CD4-positive, alpha-beta T cell (primary cell): ENCODE measurements around the gene SLCO2A1. TPM values are rescaled to one million over a fixed set of nuclear protein-coding genes. Genes with fewer than 3 reads are reported as not detected.

Experiments used
- ATAC-seq: fragments of 200-7000 bp; cut with Tn5 transposase; one replicate; pipeline ENCODE4 v1.10.0; 2022; ENCODE audit warnings: mild to moderate bottlenecking; ENCODE audit not compliant: poor library complexity
- CTCF ChIA-PET: fragments of 350-600 bp; sonication (Branson Sonifier 250); formaldehyde crosslinking; loops from one replicate; lab custom pipeline; 2021; ENCODE audit warnings: antibody characterized with exemption, inconsistent platforms; lab: Charles Lee
- POLR2A ChIA-PET: fragments of 350-600 bp; sonication (Branson Sonifier 250); formaldehyde crosslinking; loops from one replicate; lab custom pipeline; 2021; ENCODE audit warnings: antibody characterized with exemption, inconsistent platforms; lab: Charles Lee
- DNase-seq, 14 experiments: peaks; one replicate each; pipeline ENCODE4 v3.0.0-alpha.2; 2013 to 2020; ENCODE audit warnings: mixed read lengths in 2 of 14
- H3K27ac ChIP-seq, 2 donors: one replicate each; pipeline versions ENCODE4 v1.5.1 to v1.7.0; 2013; ENCODE audit warnings: low read length in 2 of 2, low read depth in 1 of 2, mild to moderate bottlenecking in 1 of 2
- H3K27me3 ChIP-seq, 2 experiments: 1 replicate in 1 of 2; 2 replicates in 1 of 2; pipeline versions ENCODE4 v1.6.1 to v1.7.0; 2013; ENCODE audit warnings: low read length in 2 of 2, control low read depth in 1 of 2, mild to moderate bottlenecking in 1 of 2, moderate library complexity in 1 of 2; ENCODE audit not compliant: insufficient read depth in 2 of 2, control insufficient read depth in 1 of 2
- H3K36me3 ChIP-seq: one replicate; pipeline ENCODE4 v1.6.1; 2013; ENCODE audit warnings: low read length, control low read depth; ENCODE audit not compliant: insufficient read depth
- H3K4me1 ChIP-seq: one replicate; pipeline ENCODE4 v1.6.1; 2013; ENCODE audit warnings: low read length, control low read depth; ENCODE audit not compliant: insufficient read depth
- H3K4me3 ChIP-seq: one replicate; pipeline ENCODE4 v1.5.1; 2013; ENCODE audit warnings: mild to moderate bottlenecking, low read length, moderate library complexity
- H3K9me3 ChIP-seq, 2 experiments: 1 replicate in 1 of 2; 2 replicates in 1 of 2; pipeline versions ENCODE4 v1.6.1 to v1.7.0; 2013; ENCODE audit warnings: low read length in 2 of 2, mild to moderate bottlenecking in 2 of 2, control low read depth in 1 of 2, moderate library complexity in 1 of 2; ENCODE audit not compliant: control insufficient read depth in 1 of 2, insufficient read depth in 1 of 2
- H3K27ac Mint-ChIP-seq: one replicate; pipeline ENCODE4 v1.8.0; 2020; ENCODE audit warnings: mixed read lengths
- H3K27me3 Mint-ChIP-seq: one replicate; pipeline ENCODE4 v1.8.0; 2021; ENCODE audit warnings: mixed read lengths
- H3K36me3 Mint-ChIP-seq: one replicate; pipeline ENCODE4 v1.8.0; 2021; ENCODE audit warnings: low read depth, mixed read lengths
- H3K4me1 Mint-ChIP-seq: one replicate; pipeline ENCODE4 v1.8.0; 2021; ENCODE audit warnings: low read depth, mixed read lengths
- H3K4me3 Mint-ChIP-seq: one replicate; pipeline ENCODE4 v1.8.0; 2020; ENCODE audit warnings: mild to moderate bottlenecking, mixed read lengths
- H3K9me3 Mint-ChIP-seq: one replicate; pipeline ENCODE4 v1.8.0; 2020; ENCODE audit warnings: mixed read lengths
- intact Hi-C, 2 experiments: fragments of 100-400 bp; cut with DNase I in 1 of 2; cut with micrococcal nuclease in 1 of 2; formaldehyde crosslinking; loops; one replicate each; pipeline versions ENCODE4 v1.15.1 to v1.9.0; 2023 to 2025; cut with DNase I, micrococcal nuclease
- total RNA-seq, 174 experiments: library from RNA in 2 of 174; stranded (reverse) in 2 of 174; gene quantifications; one replicate each; pipeline ENCODE4 v1.2.3 and lab custom pipeline; 2021 to 2026
- TF ChIP-seq, protein P1 (sequence below): fragments of 200-600 bp; IDR thresholded peaks from one replicate; pipeline ENCODE4 v1.8.0; 2022; ENCODE audit warnings: antibody characterized with exemption, mild to moderate bottlenecking

SLCO2A1 gene
- total RNA-seq, 2 experiments from 2014 or later, result not detected

DNA sequence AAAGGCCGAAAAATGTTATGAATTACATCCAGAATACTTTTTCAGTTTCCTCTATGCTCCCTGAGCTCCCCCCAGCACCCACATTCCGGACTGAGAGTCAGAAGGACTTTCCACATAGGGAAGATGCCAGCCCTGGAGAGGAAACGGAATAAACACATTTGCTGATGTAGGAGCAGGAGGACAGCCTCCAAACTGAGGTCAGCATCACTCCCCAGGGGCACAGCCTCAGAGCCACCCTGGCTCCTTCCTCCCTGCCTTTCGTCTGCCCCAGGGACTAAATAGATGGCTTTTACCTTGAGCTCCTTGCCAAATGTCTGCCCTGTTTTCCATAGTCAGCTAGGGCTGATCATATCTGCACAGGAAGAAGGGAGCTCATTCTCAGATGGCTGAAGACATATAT is 22.6 kb upstream of the SLCO2A1 start:
- peaks cover 15% of the 10 kb centered on the region for H3K27me3 Mint-ChIP-seq

DNA sequence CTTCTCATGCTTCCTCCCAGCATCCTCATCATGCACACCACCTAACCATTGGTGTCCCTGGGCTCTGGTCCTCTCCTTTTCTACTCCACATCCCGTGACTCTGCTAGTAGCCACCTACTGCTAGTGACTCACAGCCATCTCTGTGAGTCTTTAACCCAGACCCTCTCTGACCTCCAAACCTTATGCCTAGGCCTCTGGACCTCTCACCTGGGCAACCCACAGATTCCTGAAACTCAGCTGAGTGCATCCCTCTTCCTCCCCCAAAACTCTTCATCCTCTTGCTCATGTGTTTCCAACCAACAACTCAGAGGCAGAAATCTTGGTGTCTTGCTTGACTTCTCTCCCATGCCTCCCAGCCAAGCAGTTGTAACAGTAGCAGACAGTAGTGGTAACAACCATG is 20.0 kb upstream of the SLCO2A1 start:
- H3K4me1 ChIP-seq, result no peaks in the 10 kb centered on the region
- Mint-ChIP-seq H3K36me3 (no peaks in the 10 kb centered on the region), H3K27ac (no peak overlapping the region), H3K9me3 (peaks cover 8% of the 10 kb centered on the region), H3K27me3 (peaks cover 15% of the 10 kb centered on the region), H3K4me3 (no peak overlapping the region), H3K4me1 (no peaks in the 10 kb centered on the region)
- H3K27ac ChIP-seq, result no peak overlapping the region
- no peak for ATAC-seq
- H3K36me3 ChIP-seq, result no peaks in the 10 kb centered on the region
- H3K27me3 ChIP-seq, result no peaks in the 10 kb centered on the region
- no peak overlapping the region for H3K4me3 ChIP-seq
- CTCF ChIA-PET, result no interaction called here
- DNase-seq, result no peak
- POLR2A ChIA-PET, result no interaction called here
- TF ChIP-seq, protein P1, sequence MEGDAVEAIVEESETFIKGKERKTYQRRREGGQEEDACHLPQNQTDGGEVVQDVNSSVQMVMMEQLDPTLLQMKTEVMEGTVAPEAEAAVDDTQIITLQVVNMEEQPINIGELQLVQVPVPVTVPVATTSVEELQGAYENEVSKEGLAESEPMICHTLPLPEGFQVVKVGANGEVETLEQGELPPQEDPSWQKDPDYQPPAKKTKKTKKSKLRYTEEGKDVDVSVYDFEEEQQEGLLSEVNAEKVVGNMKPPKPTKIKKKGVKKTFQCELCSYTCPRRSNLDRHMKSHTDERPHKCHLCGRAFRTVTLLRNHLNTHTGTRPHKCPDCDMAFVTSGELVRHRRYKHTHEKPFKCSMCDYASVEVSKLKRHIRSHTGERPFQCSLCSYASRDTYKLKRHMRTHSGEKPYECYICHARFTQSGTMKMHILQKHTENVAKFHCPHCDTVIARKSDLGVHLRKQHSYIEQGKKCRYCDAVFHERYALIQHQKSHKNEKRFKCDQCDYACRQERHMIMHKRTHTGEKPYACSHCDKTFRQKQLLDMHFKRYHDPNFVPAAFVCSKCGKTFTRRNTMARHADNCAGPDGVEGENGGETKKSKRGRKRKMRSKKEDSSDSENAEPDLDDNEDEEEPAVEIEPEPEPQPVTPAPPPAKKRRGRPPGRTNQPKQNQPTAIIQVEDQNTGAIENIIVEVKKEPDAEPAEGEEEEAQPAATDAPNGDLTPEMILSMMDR, result no peak
- peaks cover 0 to 10% of the 10 kb centered on the region in 2 experiments for H3K9me3 ChIP-seq
- intact Hi-C loops, result no loop called here

More for the DNA sequence above, 22.6 kb upstream of the SLCO2A1 start:
- intact Hi-C loops, result no loop called here
- no peak for DNase-seq
- no peak overlapping the region for H3K4me3 Mint-ChIP-seq
- Histone ChIP-seq H3K27me3 (no peaks in the 10 kb centered on the region), H3K36me3 (no peaks in the 10 kb centered on the region), H3K27ac (no peak overlapping the region), H3K9me3 (no peaks in the 10 kb centered on the region), H3K4me1 (no peaks in the 10 kb centered on the region), H3K4me3 (no peak overlapping the region)
- H3K36me3 Mint-ChIP-seq, result no peaks in the 10 kb centered on the region
- no peaks in the 10 kb centered on the region for H3K4me1 Mint-ChIP-seq
- POLR2A ChIA-PET, result no interaction called here
- no peaks in the 10 kb centered on the region for H3K9me3 Mint-ChIP-seq
- TF ChIP-seq, protein P1, result no peak
- CTCF ChIA-PET, result no interaction called here
- no peak overlapping the region for H3K27ac Mint-ChIP-seq
- no peak for ATAC-seq

DNA sequence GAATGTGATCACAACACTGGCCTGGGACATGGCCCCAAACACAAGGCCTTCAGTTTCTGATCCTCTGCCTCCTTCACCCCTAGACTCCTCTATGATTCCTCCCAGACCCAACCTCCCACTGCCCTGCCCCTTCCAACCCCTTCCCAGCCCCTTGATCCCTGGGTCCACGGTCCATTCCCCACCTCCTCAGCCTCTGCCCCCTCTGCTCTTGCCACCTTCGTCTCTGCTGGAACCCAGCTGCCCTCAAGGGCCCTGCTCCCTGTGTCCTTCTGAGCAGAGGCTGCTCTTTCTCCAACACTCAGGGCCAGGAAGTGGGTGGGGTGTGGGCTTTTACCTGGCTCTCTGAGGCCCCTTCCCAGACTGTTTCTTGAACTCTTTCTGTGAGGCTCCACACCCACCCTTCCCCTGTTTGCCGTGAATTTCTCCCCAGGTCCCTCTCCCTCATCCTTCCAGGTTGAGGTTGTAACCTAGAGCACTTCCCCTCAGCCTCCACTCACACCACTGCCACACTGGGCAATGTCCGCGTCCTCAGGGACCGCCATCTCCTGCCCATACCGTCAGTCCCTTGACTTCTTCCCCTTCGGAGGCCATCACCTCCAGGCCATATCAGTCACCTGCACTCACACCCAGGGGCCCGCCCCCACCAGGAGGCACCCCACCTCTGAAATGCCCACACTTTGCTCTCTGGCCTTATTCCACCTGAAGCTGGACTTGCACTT is 18.7 kb upstream of the SLCO2A1 start:
- Histone ChIP-seq H3K9me3 (peaks cover 0 to 21% of the 10 kb centered on the region in 2 experiments), H3K27ac (no peak overlapping the region), H3K36me3 (no peaks in the 10 kb centered on the region), H3K27me3 (no peaks in the 10 kb centered on the region), H3K4me1 (no peaks in the 10 kb centered on the region), H3K4me3 (no peak overlapping the region)
- peaks cover 15% of the 10 kb centered on the region for H3K27me3 Mint-ChIP-seq
- H3K27ac Mint-ChIP-seq, result no peak overlapping the region
- ATAC-seq (no peak), DNase-seq (no peak)
- POLR2A ChIA-PET, result no interaction called here
- intact Hi-C loops, result no loop called here
- CTCF ChIA-PET, result no interaction called here
- no peak overlapping the region for H3K4me3 Mint-ChIP-seq
- TF ChIP-seq, protein P1, result no peak
- no peaks in the 10 kb centered on the region for H3K36me3 Mint-ChIP-seq
- no peaks in the 10 kb centered on the region for H3K4me1 Mint-ChIP-seq
- H3K9me3 Mint-ChIP-seq, result peaks cover 8% of the 10 kb centered on the region
